HG02970 (cell line): ENCODE measurements around the gene ATP5ME.

Source experiments
- ATAC-seq: cut with Tn5 transposase; IDR thresholded peaks from one replicate; pipeline ENCODE4 v1.9.1; 2021; ENCODE audit warnings: mild to moderate bottlenecking, moderate library complexity, moderate number of reproducible peaks; ENCODE audit not compliant: unreplicated experiment, low FRiP score

ATP5ME gene

GRCh38 chr4:685679-686412 lies 11.8 kb upstream of the ATP5ME start:
- ATAC-seq: no peak

- ATAC-seq: no peak
Observed at GRCh38 chr4:684623-685327, 10.7 kb upstream of the ATP5ME start.

- no peak for ATAC-seq
Observed at GRCh38 chr4:683982-684622, 10.0 kb upstream of the ATP5ME start.

- no peak for ATAC-seq
Observed at GRCh38 chr4:683247-683897, 9.3 kb upstream of the ATP5ME start.

GRCh38 chr4:682490-683172 lies 8.6 kb upstream of the ATP5ME start:
- no peak for ATAC-seq

GRCh38 chr4:681736-682451 lies 7.8 kb upstream of the ATP5ME start:
- ATAC-seq: no peak

- ATAC-seq: no peak
Observed at GRCh38 chr4:680928-681645, 7.0 kb upstream of the ATP5ME start.

GRCh38 chr4:680551-680927 lies 6.5 kb upstream of the ATP5ME start:
- no peak for ATAC-seq

- no peak for ATAC-seq
Observed at GRCh38 chr4:680091-680490, 6.0 kb upstream of the ATP5ME start.

GRCh38 chr4:679629-680028 lies 5.6 kb upstream of the ATP5ME start:
- ATAC-seq: no peak

- ATAC-seq: no peak
Observed at GRCh38 chr4:679104-679481, 5.0 kb upstream of the ATP5ME start.

- ATAC-seq: no peak
Observed at GRCh38 chr4:678331-679103, 4.4 kb upstream of the ATP5ME start.

- ATAC-seq: no peak
Observed at GRCh38 chr4:677431-678293, 3.6 kb upstream of the ATP5ME start.

- no peak for ATAC-seq
Observed at GRCh38 chr4:676871-677235, 2.8 kb upstream of the ATP5ME start.

- ATAC-seq: no peak
Observed at GRCh38 chr4:675980-676870, 2.1 kb upstream of the ATP5ME start.

GRCh38 chr4:675036-675882 lies 1.2 kb upstream of the ATP5ME start:
- peak; percentile 3 for ATAC-seq
